DOHH2 (cell line): Measurements from ENCODE around the gene SF3A1.

Experiments
- EZH2phosphoT487 ChIP-seq: fragments of 200-600 bp; sonication (generic); IDR thresholded peaks from 2 replicates; pipeline ENCODE4 v1.6.1; 2017; ENCODE audit warnings: borderline replicate concordance, mild to moderate bottlenecking, antibody characterized with exemption, low read length, moderate library complexity, mixed read lengths
- TF ChIP-seq, protein P1 (sequence below): fragments of 200-600 bp; sonication (generic); IDR thresholded peaks from one replicate; pipeline ENCODE4 v1.5.1; 2014; ENCODE audit warnings: antibody characterized with exemption, mild to moderate bottlenecking, low read depth, low read length; ENCODE audit not compliant: poor library complexity, severe bottlenecking

DNA sequence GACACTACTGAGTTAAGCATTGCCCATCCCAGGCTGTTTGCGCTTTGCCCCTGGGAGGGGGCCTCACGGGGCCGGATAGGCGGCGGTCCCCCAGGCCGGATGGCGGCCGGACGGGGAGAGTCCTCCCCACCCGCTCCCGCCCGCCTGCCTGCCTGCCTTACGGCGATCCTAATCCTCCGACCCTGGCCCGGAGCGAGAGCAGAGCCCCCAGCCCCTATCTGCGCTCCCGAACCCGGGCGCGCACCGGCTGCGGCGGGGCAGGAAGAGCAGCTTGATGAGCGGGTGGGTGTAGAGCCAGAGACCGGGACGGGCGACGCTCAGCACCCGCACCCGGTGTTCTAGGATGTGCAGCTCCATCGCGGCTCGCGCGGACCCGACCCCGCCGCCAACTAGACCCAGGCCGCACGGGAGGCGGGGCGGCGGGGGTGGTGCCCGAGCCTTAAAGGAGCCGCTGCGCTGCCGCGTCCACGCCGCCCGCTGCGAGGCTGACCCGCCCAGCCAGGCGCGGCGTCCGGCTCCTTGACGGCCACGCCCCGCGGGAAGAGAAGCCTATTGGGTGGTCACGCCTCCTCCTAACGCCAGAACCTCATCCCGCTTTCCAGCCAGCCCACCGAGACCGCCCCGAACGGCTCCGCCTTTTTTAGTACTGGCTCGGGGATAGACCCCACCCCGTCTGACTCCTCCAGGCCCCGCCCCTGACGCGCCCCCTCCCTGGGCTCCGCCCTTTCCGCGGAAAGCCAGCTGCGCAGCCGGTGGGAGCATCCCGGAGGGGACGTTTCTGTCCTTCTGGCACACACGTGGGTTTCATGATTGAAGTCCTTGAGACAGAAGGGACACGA, 67.3 kb downstream of the SF3A1 start, which contains the start of gene CASTOR1:
- TF ChIP-seq, protein P1, sequence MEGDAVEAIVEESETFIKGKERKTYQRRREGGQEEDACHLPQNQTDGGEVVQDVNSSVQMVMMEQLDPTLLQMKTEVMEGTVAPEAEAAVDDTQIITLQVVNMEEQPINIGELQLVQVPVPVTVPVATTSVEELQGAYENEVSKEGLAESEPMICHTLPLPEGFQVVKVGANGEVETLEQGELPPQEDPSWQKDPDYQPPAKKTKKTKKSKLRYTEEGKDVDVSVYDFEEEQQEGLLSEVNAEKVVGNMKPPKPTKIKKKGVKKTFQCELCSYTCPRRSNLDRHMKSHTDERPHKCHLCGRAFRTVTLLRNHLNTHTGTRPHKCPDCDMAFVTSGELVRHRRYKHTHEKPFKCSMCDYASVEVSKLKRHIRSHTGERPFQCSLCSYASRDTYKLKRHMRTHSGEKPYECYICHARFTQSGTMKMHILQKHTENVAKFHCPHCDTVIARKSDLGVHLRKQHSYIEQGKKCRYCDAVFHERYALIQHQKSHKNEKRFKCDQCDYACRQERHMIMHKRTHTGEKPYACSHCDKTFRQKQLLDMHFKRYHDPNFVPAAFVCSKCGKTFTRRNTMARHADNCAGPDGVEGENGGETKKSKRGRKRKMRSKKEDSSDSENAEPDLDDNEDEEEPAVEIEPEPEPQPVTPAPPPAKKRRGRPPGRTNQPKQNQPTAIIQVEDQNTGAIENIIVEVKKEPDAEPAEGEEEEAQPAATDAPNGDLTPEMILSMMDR, result no peak
- no peak for TF ChIP-seq EZH2phosphoT487
